GM19324 (cell line): Measurements from ENCODE around the gene TUBB4A.
"Not testable (repeated sequence)": the region's sequence is repeated elsewhere in the genome, so short reads cannot be mapped to it uniquely, and the experiment has no call there.

Experiments used
- ATAC-seq: cut with Tn5 transposase; IDR thresholded peaks from one replicate; pipeline ENCODE4 v1.9.1; 2021; ENCODE audit warnings: mild to moderate bottlenecking, moderate library complexity; ENCODE audit not compliant: unreplicated experiment, low FRiP score

The TUBB4A gene

DNA sequence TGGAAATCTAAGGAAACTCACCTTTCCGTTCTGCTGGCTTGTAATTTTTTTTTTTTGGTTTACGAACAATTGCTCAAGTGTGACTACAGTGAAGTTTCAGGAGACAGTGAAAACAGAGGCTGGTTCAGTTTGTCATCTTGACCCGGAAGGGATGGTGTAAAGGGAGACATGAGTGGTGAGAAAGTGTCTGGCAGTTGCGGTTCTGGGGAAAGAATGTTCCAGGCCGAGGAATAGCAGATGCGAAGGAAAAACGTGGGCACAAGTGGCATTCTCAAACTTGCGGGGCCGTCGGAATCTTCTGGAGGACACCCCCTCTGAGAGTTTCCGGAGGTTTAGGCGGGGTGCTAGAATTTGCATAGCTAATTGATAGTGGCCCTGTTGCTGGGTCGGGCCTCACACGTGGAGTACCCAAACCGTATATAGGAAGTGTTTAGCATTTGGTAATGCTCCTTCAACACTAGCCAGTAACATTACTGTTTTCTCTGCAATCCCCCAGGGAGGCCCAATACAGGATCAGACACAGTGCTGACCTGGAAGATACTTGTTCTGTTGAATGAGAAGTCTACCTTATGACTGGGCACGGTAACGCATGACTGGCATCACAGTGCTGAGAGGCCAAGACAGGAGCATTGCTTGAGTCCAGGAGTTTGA lies 25.9 kb upstream of the TUBB4A start:
- peak; percentile 49 for ATAC-seq

DNA sequence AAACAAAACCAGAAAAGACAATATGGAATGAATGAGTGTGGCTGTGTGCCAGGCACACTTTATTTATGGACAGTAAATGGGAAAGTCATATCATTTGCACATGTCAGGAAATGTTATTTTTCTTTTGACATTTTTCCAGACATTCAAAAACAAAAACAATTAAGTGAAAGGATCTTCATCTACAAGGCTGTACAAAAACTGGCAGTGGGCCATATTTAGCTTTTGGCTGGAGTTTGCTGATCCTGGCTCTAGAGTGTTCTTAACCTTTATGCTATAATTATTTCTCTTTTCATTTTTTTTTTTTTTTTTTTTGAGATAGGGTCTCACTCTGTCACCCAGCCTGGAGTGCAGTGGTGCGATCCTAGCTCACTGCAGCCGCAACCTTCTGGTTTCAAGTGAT lies 22.2 kb upstream of the TUBB4A start:
- ATAC-seq, result no peak

DNA sequence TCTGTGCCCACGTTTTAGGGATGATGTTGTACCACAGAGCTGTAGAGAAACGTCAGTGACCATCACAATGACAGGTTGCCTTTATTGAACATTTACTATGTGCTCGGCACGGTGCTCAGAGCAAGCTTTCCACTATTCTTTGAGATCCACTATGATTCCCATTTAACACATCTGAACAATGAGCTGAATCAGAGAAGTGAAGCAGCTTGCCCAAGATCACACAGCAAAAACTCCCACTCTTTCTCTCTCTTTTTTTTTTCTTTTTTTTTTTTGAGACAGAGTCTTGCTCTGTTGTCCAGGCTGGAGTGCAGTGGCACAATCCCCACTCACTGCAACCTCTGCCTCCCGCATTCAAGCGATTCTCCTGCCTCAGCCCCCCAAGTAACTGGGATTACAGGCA lies 20.6 kb upstream of the TUBB4A start:
- ATAC-seq, result no peak

DNA sequence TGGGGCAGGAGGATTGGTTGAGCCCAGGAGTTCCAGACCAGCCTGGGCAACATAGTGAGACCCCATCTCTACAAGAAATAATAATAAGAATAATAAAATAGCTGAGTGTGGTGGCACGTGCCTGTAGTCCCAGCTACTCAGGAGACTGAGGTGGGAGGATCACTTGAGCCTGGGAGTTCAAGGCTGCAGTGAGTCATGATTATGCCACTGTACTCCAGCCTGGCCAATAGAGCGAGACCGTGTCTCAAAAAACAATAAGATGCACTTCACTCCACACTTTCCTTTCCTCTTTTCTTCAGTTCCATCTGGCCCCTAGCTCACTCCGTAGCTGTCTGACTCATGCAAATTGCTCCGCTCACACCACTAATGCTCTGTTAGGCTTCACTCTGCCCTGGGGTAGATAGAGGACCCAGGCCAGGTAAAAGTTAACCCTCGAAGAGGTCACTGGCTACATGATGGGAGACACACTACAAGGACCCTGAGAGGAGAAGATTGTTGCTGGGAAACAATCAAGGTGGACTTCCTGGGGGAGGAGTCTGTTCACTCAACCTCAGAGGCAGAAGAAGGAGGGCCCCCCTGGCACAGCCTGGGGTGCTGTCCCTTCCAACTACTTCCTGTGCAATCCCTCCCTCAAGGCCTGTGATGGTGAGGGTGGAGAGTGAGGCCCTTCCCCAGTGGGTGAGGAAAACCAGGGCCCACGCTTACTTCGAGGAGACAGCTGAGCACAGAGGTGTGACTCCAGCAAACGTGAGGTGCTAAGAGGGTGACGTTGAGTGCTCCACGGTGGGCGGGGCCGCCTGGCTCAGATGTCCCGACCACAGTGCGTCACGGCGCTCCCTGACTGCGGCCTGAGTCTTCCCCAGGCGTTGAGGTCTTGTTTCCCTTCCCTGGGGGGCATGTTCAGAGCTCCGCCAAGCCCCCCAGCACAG lies 19.9 kb upstream of the TUBB4A start:
- peak; percentile 41 for ATAC-seq

DNA sequence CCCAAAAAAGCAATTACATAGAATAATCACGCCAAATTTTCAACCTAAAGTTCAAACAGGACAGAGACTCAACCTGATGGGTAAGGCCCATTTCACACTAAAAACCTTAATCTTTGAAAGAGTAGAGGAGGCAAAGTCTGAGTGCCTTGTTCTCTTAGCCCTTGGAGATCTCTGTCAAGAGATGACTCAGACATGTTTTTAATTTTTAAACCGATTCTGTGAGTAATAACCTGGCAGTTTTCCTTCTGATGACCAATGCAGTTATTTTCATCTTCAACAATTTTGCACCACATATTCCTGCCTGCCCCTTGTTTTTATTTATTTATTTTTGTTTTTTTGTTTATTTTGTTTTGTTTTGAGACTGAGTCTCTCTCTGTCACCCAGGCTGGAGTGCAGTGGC lies 17.2 kb upstream of the TUBB4A start:
- ATAC-seq, result no peak

DNA sequence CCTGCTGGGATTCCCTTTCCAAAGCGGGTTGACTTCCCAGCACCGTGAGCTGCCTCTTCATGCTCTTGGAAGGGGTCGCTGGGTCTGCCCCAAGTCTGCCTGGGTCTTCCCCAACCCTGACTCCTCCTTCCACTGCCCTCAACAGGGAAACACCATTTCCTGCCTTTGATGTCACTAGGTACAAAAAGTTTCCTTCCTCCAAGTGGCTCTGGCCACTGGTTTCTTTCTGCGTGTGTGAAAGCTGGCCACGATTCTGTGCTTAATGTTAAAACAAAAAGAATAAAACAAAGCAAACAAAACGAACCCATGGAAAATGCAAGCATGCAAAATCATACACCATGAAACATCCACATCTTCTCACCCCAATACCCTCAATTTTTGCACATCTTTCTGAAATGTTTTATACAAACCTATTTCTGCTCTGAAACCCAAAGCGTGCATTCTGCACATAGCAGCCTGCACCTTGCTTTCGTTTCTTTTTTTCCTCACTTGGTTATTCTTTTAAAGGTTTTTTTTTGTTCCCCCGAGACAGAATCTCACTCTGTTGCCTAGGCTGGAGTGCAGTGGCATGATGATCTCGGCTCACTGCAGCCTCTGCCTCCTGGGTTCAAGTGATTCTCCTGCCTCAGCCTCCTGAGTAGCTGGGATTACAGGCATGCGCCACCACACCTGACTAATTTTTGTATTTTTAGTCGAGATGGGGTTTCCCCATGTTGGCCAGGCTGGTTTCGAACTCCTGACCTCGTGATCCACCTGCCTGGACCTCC lies 16.2 kb upstream of the TUBB4A start:
- no peak for ATAC-seq

DNA sequence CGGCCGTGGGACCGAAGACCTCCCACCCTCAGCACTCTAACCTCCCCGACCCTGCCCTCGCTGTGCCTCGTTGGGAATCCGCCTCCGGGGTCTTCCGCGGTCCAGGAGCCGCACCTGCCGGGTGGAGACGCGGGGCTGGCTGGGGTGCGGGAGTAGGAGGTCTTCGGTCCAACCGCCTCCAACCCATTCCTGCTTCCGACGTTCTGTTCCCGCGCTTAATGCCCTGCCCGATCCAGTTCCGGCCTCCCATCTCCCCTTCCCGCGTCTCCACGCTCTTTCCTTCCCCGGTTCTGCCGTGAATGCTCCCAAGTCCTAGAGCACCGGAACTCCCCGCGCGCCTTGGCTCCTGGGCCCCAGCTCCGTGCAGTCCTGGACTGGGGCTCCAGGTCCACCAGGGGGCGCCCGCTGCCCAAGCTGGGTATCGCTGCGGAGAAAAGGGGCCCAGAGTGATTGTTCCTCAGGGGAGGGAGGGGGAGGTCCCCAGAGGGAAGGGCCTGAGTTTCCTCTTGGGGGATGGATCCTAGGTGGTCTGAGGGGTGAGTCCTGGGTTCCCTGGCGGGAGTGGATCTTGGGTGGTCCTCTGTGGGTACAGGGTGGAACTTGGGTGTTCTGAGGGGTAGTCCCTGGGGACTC lies 14.7 kb upstream of the TUBB4A start:
- ATAC-seq, result peak; percentile 48

DNA sequence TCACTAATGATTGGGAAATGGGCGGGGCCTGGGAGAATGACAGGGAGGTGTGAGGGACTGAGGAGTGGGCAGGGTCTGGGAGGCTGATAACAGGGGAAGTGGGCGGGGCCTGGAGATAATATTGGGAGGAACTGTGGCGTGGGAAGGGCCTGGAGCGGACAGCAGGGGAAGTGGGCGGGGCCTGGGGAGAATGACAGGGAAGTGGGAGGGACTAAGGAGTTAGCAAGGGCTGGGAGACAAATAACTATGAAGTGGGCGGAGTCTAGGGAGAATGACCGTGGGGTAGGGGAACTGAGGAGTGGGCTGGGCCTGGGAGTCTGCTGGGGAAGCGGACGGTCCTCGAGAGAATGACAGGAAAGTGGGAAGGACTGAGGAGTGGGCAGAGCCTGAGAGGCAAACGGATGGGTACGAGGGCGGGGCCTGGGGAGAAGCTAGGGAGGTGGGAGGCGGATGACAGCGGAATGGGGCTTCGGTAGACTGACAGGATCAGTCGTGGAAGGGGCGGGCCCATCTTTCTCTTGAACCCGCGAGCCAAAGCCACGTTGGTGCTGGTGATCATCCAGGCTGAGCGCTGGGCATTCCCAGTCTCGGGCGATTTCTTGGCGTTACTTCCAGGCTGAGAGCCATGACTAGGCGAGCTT lies 14.0 kb upstream of the TUBB4A start:
- ATAC-seq, result peak; percentile 41

DNA sequence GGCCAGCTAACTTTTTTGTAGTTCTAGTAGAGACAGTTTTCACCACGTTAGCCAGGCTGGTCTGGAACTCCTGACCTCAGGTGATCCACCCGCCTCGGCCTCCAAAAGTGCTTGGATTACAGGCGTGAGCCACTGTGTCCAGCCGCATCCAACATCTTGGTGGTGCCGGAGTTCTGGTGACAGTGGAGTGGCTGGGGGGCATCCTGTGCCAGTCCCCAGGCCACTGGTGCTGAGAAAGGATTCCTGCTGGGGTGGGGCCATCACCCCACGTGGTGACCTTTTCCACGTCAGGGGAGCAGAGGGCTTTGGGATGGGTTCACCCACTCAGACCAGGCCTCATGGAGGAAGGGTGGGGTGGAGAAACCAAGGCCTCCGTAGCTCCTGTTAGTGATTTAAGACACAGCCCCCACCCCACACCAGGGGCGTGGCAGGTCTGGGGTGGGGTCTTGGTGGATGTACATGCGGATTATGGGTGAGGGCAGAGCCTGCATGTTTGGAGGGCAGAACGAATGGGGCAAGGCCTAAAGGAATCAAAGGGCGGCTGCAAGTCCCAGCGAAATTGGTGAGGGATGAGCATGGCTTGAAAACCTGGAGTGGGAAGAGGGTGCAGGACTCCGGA lies 12.9 kb upstream of the TUBB4A start:
- no peak for ATAC-seq

DNA sequence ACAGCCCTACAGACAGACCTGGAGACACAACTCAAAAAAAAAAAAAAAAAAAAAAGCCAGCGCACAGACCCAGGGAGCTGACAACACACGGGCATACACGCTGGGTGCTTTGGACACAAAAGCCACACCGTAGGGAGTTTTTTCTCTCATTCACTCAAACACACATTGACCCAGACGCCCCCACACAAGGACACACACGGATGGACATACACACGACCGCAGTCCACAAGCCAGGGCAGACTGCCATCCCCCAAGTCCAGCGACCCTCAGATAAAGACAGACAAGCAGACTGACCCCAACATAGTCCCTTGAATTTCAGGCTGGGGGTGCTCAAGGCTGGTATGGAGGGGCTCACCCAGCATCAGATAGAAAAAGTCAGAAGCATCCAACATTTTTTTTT lies 12.0 kb upstream of the TUBB4A start:
- ATAC-seq, result no peak

DNA sequence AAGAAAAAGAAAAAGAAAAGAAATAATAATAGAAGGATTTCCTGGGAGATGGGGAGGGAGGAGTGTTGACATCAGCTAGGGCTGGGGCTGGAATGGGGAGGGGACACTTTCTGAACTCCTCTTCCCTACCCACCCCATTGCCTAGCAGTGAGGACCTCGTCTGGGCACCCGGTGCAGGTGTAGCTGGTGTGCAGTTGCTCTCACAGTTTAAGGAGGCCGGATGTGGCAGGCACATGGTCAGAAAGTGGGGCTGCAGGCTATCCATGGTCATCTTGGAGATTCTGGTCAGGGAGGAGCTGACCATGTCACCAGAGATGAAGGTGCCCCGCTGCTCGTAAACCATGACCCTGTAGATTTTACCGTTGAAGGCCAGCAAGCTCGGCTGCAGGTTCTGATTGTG lies 8.5 kb upstream of the TUBB4A start:
- ATAC-seq, result no peak

DNA sequence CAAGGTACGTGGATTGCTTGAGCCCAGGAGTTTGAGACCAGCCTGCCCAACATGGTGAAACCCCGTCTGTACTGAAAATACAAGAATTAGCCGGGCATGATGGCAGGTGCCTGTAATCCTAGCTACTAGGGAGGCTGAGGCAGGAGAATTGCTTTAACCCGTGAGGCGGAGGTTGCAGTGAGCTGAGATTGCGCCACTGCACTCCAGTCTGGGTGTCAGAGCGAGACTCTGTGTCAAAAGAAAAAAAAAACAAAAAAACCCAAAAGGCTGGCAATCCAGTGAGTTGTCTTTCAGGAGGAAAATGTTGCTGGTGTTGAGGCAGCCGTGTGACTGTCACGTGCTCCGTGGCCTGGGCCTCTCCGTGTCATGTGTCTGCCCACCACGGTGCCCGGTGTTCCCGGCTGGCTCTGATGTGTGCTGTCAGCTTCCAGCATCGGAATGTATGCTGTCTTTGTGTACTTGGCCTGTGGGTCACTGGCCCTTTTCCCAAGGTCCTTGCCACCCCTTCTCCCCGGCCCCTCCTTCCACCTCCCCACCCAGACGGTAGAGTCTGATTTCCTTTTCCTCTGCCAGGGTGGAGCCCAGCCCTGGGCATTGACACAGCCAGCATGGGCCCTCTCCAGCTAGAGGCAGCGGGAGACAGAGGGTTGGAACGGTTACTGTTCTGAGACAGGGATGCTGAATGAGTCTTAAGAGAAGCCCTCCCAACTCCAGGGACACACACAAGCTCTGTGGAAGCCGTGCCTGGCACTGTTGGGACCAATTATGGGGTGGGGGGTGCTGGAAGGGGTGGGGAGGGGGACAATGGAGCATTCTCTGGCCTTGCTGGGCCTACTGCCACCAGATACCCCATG lies 7.2 kb upstream of the TUBB4A start:
- no peak for ATAC-seq

DNA sequence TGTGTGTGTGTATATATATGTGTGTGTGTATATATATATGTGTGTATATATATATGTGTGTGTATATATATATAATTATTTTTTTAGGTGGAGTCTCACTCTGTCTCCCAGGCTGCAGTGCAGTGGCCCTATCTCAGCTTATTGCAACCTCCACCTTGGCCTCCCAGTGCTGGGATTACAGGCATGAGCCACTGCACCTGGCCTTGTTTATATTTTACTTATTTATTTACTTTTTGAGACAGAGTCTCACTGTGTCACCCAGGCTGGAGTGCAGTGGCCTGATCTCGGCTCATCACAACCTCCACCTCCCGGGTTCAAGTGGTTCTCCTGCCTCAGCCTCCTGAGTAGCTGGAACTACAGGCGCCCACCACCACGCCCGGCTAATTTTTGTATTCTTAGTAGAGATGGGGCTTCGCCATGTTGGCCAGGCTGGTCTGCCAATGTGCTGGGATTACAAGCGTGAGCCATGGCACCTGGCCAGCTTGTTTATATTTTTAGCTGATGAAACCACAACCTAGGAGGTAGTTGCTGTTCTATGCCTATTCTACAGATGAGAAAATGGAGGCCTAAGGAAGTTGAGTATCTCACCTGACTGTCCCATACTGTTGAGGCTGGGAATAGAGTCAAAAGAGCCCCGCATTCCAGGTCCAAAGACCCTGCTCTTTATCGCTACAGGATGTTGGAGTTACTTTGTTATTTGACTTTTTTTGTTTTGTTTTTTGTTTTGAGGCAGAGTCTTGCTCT lies 6.1 kb upstream of the TUBB4A start:
- ATAC-seq, result not testable (repeated sequence)

DNA sequence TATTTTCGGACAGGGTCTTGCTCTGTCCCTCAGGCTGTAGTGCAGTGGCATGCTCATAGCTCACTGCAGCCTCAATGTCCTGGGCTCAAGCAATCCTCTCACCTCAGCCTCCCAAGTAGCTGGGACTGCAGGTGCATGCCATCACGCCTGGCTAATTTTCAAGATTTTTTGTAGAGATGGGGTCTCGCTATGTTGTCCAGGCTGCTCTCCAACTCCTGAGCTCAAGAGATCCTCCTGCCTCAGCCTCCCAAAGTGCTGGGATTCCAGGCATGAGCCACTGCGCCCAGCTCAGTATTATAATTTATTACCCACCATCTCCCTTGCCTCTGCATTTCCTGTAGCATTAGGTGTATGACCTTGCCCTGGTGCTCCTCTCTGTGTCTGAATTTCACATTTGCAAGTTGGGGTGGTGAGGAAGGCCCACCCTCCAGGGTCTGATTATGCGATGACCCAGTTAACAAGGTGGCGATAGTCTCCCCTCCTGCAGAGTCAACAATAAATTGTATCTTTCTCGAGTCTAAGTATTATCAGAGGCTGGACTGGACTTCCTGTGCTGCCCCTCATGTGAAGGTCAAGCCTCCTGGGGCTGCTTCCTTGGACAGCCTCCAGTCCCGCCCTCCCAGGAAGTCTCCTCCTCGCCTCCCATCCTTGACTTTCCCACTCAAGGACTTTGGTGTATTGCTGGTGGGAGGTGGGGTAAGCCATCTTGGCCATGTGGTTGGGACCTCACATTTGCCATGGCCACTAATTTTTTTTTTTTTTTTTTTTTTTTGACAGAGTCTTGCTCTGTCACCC lies 1.5 kb upstream of the TUBB4A start:
- no peak for ATAC-seq

DNA sequence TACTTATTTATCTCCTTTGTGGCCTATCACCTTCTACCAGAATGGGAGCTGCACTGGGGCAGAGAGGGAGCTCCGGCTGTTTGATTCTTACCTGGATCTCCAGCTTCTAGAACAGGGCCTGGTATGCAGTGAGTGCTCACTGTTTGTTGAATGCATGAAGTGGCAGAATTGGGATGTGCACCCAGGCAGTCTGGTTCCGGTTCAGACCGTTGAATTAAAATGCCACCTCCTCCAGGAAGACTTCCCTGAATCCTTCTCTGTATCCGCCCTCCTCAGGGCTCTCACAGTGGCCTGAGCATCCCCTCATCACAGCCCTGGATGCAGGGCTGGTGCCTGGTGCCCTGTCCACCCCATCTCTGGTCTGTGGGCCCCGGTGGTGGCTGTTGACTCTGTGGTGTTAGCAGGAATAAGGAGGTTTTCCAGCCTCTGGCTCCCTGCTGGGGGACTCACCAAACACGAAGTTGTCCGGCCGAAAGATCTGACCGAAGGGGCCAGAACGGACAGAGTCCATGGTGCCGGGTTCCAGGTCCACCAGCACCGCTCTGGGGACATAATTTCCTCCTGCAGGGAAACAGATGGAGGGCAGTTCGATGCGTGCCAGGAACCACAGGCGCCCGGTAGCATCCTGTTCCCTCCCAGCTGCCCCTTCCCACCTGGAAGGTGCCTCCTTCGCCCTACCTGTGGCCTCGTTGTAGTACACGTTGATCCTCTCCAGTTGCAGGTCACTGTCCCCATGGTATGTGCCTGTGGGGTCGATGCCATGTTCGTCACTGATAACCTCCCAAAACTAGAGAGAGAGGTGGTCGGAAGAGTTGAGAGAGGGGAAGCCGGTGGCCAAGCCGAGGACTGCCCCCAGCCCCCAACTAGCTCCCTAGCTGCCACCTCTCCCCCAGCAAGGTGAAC lies 1.0 kb downstream of the TUBB4A start:
- ATAC-seq, result no peak

DNA sequence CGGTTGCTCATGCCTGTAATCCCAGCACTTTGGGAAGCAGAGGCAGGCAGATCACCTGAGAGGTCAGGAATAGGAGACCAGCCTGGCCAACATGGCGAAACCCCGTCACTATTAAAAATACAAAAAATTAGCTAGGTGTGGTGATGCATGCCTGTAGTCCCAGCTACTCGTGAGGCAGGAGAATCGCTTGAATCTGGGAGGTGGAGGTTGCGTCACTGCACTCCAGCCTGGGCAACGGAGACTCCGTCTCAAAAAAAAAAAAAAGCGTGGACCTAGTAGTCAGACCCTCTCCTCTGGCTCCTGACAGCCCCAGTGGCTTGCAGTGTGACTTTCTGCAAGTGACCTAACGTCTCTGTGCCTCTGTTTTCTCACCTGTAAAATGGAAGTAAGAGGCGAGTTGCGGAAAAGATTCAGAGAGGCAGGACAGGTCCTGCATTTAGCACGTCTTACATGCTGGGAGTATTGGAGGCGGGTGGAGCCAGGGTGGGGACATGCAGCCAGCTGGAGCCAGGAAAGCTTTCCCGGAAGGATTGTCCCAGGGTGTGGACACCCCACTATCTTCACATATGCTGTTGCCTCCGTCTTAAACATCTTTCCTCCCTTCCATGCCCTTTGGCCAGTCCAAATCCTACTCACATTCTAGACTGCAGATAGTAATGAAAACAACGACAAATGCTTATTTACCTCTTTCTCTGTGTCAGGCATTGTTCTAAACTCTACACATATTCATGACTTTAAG lies 2.9 kb downstream of the TUBB4A start:
- ATAC-seq, result no peak
